Measurements from ENCODE around the gene LSM11.

Gene LSM11

GRCh38 chr5:157735991-157736390, 7.5 kb upstream of the LSM11 start:
- ChIA-PET POLR2A (no interaction called here), CTCF (interaction anchor here (1.1 to 6.9 kb wide), 2 partner anchors 7 to 67 kb away, joined by 4 to 73 read pairs; partner anchors contain the start of gene LSM11)
- TF ChIP-seq CTCF (IDR thresholded peaks at IDR 0.05; ENCODE audit: control extremely low read depth, extremely low read depth, low read depth, missing control alignments): no peak
- no peak for DNase-seq (ENCODE audit: extremely low spot score)

- CTCF ChIA-PET: interaction anchor here (0.9 to 2.4 kb wide), 5 partner anchors 21 to 308 kb away, joined by 3 to 21 read pairs (median 6); no protein-coding TSS in a partner anchor
These were observed 3.9 kb upstream of the LSM11 start for GRCh38 chr5:157739388-157740228.

GRCh38 chr5:157740229-157740610, 3.3 kb upstream of the LSM11 start:
- ChIA-PET POLR2A (no interaction called here), CTCF (interaction anchor here (4.3 to 8.3 kb wide), 2 partner anchors 8 to 72 kb away, joined by 73 to 128 read pairs; partner anchors contain the start of genes C5orf52 and THG1L)
- peak; percentile 57 for TF ChIP-seq CTCF (IDR thresholded peaks at IDR 0.05; ENCODE audit: control extremely low read depth, extremely low read depth, low read depth, missing control alignments)
- peak; percentile 54 for DNase-seq (ENCODE audit: extremely low spot score)

More at GRCh38 chr5:157739388-157740228, 3.9 kb upstream of the LSM11 start:
- POLR2A ChIA-PET: no interaction called here
- no peak for DNase-seq (ENCODE audit: extremely low spot score)
- TF ChIP-seq CTCF (IDR thresholded peaks at IDR 0.05; ENCODE audit: control extremely low read depth, extremely low read depth, low read depth, missing control alignments): no peak

- no peak for TF ChIP-seq CTCF (IDR thresholded peaks at IDR 0.05; ENCODE audit: control extremely low read depth, extremely low read depth, low read depth, missing control alignments)
- ChIA-PET POLR2A (no interaction called here), CTCF (interaction anchor here (1.0 to 8.3 kb wide), 6 partner anchors 9 to 415 kb away, joined by 3 to 128 read pairs (median 42); partner anchors contain the start of genes C5orf52 and THG1L)
- DNase-seq (ENCODE audit: extremely low spot score): no peak
These were observed 2.4 kb upstream of the LSM11 start for GRCh38 chr5:157741131-157741530.

- POLR2A ChIA-PET: no interaction called here
- CTCF ChIA-PET: interaction anchor here (0.7 to 8.3 kb wide), 73 partner anchors 10 to 1388 kb away, joined by 3 to 128 read pairs (median 6); partner anchors contain the start of genes C5orf52, CLINT1, NIPAL4 and SOX30
- no peak for TF ChIP-seq CTCF (IDR thresholded peaks at IDR 0.05; ENCODE audit: control extremely low read depth, extremely low read depth, low read depth, missing control alignments)
- no peak for DNase-seq (ENCODE audit: extremely low spot score)
These were observed 819 bp downstream of the LSM11 start for GRCh38 chr5:157744051-157745011.

- no peak for TF ChIP-seq CTCF (IDR thresholded peaks at IDR 0.05; ENCODE audit: control extremely low read depth, extremely low read depth, low read depth, missing control alignments)
- ChIA-PET POLR2A (no interaction called here), CTCF (interaction anchor here (1.4 to 8.3 kb wide), 7 partner anchors 9 to 1388 kb away, joined by 3 to 128 read pairs (median 9); partner anchors contain the start of gene C5orf52)
- no peak for DNase-seq (ENCODE audit: extremely low spot score)
These were observed 1.5 kb downstream of the LSM11 start for GRCh38 chr5:157745041-157745456.

All from GM10248 (cell line).